ENCODE measurements around the gene TMEM204.

GRCh38 chr16:1512774-1513173, 20.7 kb upstream of the TMEM204 start:
- TF ChIP-seq POLR2AphosphoS5 (IDR thresholded peaks at IDR 0.05) (no peak), EP300 (IDR thresholded peaks at IDR 0.05) (no peak), CTCF (IDR thresholded peaks at IDR 0.05) (no peak)
